MV-4-11 (cell line): ENCODE measurements around the gene PBX2.
"Not testable (repeated sequence)": the region's sequence is repeated elsewhere in the genome, so short reads cannot be mapped to it uniquely, and the experiment has no call there.

Source experiments
- DNase-seq: peaks from one replicate; lab custom pipeline; 2025; lab: John Stamatoyannopoulos, UW

Gene PBX2

DNA sequence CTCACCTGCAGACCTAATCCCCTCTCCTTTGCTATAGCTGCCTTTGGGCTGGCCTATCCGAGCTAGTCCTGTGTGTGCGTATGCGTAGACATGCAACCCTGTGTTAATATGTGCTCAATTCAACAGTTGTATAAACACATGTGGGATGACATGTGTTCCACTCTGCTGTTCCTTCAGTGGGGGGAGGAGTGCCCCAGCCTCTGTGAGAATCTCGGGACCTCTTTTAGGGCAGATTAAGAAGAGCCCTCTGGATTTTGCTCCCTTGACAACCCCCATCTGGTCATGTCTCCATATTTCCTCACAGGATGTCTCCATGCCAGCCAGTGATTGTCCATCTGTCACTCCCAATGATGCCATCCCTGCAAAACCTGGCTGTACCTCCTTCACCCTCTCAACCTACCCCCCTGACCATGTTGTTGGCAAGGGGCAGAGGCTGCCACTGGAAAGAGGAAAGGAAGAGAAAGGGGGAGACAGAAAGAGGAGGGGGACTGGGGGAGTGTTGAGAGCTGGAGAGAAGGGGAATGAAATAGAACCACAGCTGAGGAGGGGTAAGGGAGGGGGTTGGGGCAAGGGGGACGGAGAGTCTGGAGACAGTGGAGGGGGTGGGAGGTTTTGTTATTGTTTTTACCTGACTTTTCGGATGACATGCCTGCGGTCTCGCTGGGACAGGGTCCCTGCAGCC, 38.7 kb downstream of the PBX2 start:
- no peak for DNase-seq

- DNase-seq, result no peak
Measured at GRCh38 chr6:32149932-32150870, 39.8 kb downstream of the PBX2 start.

GRCh38 chr6:32149092-32149755, 40.8 kb downstream of the PBX2 start:
- DNase-seq, result no peak

DNA sequence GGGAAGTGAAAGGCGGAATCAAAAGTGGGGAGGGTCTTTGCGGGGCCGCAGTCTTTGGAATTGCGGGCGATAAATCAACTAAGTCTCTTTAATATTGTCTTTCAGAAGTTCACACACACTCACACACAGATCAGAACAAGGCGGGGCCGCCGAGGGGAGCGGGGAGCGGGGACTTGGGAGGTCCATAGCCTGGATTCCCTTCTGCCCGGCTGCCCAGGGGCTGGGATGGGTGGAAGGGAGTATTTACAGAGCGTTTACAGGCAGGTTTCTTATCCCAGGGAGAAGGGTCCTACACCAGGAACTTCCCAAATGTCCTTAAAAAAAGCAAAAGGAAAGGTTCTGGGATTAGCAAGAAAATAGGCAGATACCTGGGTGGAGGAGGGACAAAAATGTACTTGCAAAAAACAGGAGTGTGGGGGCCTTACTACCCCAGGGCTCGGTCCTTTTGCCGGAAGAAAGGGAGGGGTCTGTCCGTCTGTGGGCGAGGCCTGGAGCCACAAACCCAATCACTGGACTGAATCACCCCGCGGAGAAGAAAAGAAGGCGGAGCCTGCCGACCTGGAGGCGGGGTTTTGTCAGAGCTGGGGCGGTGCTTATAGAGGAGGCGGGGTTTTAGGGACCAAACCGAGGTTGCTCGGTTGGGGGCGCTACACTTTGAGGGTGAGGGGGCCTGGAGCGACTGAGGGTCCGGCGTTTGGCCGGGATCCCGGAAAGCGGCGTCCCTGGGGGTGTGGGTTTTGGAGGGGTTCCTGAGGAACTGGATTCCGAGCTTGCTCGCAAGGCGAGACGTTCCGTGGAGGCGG, 41.5 kb downstream of the PBX2 start:
- DNase-seq, result no peak

- DNase-seq, result no peak
Measured at GRCh38 chr6:32147401-32148132, 42.4 kb downstream of the PBX2 start.

DNA sequence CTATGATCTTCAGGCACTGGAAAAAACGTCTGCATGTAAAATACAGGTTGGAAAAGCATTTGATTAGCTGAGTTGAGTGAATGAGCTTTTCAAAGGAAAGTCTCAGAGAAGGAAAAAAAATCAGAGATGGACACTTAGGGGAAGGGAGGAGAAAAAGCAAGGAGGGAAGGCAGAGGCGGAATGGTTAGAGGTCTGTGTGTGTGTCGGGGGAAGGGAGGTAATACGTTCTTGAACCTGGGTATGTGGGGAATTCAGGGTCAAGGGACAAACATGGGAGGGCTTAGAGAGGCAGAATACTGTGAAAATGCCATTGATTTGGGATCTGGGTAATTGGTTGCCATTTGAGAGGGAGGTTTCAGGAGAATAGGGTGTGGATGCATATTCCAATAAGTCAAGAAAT, 43.3 kb downstream of the PBX2 start:
- DNase-seq, result no peak

DNA sequence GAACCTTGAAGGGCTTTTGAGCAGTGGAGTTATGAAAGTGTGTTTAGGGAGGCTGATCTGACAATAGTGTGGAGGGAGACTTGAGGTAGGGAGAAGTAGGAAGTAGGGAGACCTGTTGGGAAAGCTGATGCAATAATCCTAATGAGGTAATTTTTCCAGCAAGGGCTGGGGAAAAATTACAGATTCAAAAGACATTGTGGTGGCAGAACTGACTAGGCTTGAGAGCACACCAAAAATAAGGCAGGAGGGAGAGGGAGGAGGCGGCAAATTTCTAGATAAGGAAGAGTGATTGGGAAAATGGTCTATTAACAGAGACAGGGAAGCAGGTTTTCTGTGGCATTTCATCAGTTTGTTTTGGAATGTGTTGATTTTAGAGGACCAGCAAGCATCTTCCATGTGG, 43.7 kb downstream of the PBX2 start:
- DNase-seq, result no peak

- DNase-seq, result not testable (repeated sequence)
Measured at GRCh38 chr6:32144238-32144637, 45.8 kb downstream of the PBX2 start.

DNA sequence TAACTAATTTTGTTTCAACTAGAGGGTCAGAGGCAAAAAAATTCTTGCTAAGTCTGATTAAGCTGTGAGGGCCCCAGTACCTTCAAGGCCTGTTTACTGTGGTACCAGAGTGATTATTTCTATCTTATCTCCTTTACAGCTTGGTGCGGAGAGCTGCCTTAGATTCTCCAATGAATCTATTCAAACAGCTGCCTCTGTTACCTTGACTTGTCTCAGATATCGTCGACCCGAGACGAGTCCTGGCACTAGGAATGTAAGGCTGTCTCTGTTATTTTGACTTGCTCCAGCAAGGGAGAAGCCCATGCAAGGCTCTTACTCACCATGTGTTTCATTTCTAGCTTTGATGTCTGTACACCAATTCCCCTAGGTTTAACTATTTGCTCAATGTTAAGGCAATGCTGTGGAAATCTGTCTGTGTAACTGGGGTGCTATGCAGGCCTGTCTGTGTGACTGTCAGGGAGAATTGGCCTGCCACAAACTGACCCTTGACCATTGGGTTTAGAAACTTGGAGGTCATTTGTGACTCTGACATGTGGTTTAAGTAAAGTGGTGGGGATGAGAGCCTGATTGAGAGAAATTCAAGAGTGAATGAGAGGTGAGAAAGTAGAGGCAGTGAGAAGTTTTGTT, 49.5 kb downstream of the PBX2 start:
- DNase-seq, result no peak

DNA sequence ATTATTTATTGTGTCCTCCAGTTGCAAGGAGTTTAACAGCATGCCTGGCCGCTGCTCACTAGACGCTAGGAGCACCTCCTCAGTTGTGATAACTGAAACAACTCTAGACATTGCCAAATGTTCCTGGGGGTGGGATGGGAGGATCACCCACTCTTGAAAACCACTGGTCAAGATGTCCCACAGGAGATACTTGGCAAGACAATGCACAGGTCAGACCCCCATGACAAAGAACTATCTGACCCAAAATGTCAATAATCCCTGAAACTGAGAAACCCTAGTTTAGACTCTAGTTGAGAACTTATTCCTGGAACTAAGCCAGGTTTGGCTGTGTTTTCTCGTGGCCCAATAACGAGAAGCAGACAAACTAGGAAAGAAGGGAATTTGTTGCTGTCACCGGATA, 50.4 kb downstream of the PBX2 start:
- DNase-seq, result no peak

- DNase-seq, result no peak
Measured at GRCh38 chr6:32137454-32137853, 52.5 kb downstream of the PBX2 start.
